Measurements from ENCODE around the gene ZSCAN23. TPM values are rescaled to one million over a fixed set of nuclear protein-coding genes. Genes with fewer than 3 reads are reported as not detected.
A peak's percentile ranks its signal among the peaks of the same experiment; 100 is the strongest.

The ZSCAN23 gene
- total RNA-seq, 4 donors from 2014 or later, result 0.60 to 2.7 (median 1.4) TPM

DNA sequence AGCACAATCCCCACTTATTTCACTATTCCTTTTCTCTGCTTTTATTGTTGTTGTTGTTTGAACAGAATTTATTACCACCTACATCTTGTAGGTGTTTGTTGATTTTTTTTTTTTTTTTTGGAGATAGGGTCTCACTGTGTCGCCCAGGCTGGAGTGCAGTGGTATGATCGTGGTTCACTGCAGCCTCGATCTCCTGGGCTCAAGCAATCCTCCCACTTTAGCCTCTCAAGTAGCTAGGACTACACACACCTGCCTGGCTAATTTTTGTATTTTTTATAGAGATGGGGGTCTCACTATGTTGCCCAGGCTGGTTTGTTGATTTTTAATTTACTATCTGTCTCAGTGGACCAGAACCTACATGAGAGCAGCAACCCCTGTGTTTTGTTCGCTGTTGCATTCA is 47.4 kb downstream of the ZSCAN23 start:
- DNase-seq (ENCODE audit: low spot score) (no peak), ATAC-seq (ENCODE audit: low FRiP score) (no peak)
- TF ChIP-seq, protein P1, sequence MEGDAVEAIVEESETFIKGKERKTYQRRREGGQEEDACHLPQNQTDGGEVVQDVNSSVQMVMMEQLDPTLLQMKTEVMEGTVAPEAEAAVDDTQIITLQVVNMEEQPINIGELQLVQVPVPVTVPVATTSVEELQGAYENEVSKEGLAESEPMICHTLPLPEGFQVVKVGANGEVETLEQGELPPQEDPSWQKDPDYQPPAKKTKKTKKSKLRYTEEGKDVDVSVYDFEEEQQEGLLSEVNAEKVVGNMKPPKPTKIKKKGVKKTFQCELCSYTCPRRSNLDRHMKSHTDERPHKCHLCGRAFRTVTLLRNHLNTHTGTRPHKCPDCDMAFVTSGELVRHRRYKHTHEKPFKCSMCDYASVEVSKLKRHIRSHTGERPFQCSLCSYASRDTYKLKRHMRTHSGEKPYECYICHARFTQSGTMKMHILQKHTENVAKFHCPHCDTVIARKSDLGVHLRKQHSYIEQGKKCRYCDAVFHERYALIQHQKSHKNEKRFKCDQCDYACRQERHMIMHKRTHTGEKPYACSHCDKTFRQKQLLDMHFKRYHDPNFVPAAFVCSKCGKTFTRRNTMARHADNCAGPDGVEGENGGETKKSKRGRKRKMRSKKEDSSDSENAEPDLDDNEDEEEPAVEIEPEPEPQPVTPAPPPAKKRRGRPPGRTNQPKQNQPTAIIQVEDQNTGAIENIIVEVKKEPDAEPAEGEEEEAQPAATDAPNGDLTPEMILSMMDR (IDR thresholded peaks at IDR 0.05), result no peak

DNA sequence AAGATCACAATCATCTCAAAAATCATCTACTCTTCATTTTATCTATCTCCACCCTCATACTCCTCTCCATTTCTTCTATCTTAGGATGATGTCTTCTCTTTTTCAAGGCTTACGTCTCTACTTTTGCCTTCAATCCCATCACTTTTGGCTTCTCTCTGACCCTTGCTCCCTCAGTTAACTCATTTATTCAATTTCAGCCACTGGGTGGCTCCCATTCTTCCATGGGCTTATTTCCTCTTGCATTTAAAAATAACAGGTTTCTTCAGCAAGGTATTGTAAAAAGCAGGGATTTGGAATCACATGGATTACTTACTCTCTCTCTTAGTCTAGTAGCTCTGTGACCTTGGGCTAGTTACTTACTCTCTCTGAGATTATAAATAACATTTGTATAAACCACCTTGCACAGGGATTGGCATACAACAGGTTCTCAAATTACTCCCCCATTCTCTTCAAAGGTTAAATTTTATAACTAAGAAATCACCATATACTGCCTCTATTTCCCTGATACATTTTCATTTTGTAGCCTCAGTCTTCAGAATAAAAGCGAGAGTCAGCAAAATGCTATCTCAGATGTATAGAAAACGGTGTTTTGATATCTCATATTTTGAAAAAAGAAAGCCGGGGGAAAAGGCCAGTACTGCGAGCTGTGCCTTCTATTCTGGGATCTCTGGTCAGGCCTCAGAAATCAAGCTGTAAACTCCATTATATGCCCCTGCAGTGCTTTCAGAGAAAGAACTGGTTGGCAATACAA is 49.2 kb downstream of the ZSCAN23 start:
- ATAC-seq (ENCODE audit: low FRiP score), result no peak
- no peak for DNase-seq (ENCODE audit: low spot score)
- TF ChIP-seq, protein P1 (IDR thresholded peaks at IDR 0.05), result no peak

DNA sequence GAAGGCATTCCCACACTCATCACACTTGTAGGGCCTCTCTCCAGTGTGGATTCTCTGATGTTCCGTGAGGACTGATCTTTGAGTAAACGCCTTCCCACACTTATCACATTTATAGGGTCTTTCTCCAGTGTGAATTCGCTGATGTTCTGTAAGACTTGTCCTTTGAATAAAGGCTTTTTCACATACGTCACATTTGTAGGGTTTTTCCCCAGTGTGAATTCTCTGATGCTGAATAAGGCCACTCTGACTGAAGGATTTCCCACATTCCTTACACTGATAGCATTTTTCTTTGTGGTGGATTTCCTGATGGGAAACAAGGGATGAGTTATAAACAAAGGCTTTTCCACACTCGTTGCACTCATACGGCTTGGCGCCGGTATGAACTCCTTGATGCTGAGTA is 52.6 kb downstream of the ZSCAN23 start:
- TF ChIP-seq, protein P1 (IDR thresholded peaks at IDR 0.05), result no peak
- ATAC-seq (ENCODE audit: low FRiP score), result no peak
- DNase-seq (ENCODE audit: low spot score), result no peak

GRCh38 chr6:28384143-28384533 is 59.2 kb downstream of the ZSCAN23 start:
- ATAC-seq (ENCODE audit: low FRiP score), result no peak
- TF ChIP-seq, protein P1 (IDR thresholded peaks at IDR 0.05), result no peak
- DNase-seq (ENCODE audit: low spot score), result no peak

DNA sequence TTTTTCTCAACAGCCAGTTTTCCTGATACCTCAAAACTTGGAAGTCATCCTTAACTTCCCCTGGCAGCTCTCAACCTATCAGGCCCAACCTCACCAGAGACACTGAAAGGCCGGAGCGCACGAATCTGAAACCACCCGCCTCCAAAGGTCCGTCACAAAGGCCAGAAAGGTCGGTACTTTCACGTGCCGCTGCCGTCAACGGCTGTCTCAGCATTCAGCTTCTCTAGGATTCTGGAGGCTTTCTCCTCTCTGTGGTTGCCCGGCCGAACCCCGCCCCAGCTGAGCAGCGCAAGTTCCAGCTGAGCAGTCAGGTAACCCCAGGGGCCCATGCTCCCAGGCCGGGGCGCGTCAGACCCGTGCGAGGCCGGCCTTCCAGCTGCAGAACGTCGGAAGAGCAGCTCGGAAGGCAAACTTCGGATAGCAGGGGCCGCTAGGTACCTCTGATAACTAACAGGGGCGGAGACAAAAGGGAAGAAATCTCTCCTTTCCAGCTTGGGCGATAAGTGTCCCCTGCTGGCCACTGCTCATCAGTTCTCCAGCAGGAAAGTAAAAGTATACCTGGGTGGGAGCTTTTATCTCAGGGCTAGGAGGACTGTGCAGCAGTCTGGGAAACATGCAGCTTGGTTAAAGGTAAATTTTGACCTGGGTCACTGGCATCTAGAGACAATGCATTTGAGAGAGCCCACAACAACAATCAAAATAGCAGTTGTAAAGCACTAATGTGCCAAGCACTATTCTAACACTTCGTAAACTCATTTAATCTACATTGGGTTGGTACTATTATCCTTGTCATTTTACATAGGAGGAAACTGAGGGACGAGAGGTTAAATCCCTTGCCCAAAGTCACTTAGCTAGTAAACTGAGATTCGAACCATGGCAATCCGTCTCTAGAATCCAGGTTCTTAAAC is 59.8 kb downstream of the ZSCAN23 start:
- ATAC-seq (ENCODE audit: low FRiP score) (peak; percentile 99), DNase-seq (ENCODE audit: low spot score) (peak; percentile 61)
- TF ChIP-seq, protein P1 (IDR thresholded peaks at IDR 0.05), result no peak

Small RNA genes within 50 kb of the gene (small RNA-seq; reads per million reads assigned to genes)
- gene RNU2-45P, result not detected

Other genes starting within 250 kb of the ZSCAN23 start
- gene ZSCAN9, start 218.2 kb downstream of the ZSCAN23 start, total RNA-seq, result 10 to 100 TPM in 3 of 4 donors, 1 to 10 TPM in 1; 6.3 to 16.6 (median 12.2) TPM
- gene ZKSCAN4, start 191.2 kb downstream of the ZSCAN23 start, total RNA-seq, result 1 to 10 TPM; 1.3 to 6.0 (median 3.2) TPM
- 1 to 10 TPM; 1.3 to 4.4 (median 2.4) TPM for gene NKAPL, start 184.2 kb downstream of the ZSCAN23 start, total RNA-seq
- gene ZSCAN26, start 176.3 kb downstream of the ZSCAN23 start, total RNA-seq, result 10 to 100 TPM; 11.4 to 19.5 (median 14.8) TPM
- 1 to 10 TPM; 3.0 to 5.4 (median 4.4) TPM for gene PGBD1, start 161.9 kb downstream of the ZSCAN23 start, total RNA-seq
- gene ZSCAN31, start 107.3 kb downstream of the ZSCAN23 start, total RNA-seq, result 10 to 100 TPM in 2 of 4 donors, 1 to 10 TPM in 2; 1.7 to 12.7 (median 9.3) TPM
- gene ZKSCAN3, start 93.5 kb downstream of the ZSCAN23 start, total RNA-seq, result 1 to 10 TPM; 2.0 to 7.7 (median 2.5) TPM
- gene ZSCAN12, start 43.7 kb downstream of the ZSCAN23 start, total RNA-seq, result 1 to 10 TPM; 2.7 to 5.5 (median 4.4) TPM
- gene GPX6, start 72.3 kb upstream of the ZSCAN23 start, total RNA-seq, result not detected
- gene GPX5, start 82.4 kb upstream of the ZSCAN23 start, total RNA-seq, result not detected